Neural cell (in vitro differentiated cells): Measurements from ENCODE around the gene KREMEN1. TPM values are rescaled to one million over a fixed set of nuclear protein-coding genes. Genes with fewer than 3 reads are reported as not detected.

ENCODE experiments used
- H2AFZ ChIP-seq: fragments of 200-600, 300-800 bp; sonication (generic), shearing (Covaris generic); 2 replicates; pipeline ENCODE4 v1.6.0; 2014; ENCODE audit warnings: low read depth, mild to moderate bottlenecking, antibody characterized with exemption, low read length, moderate library complexity
- H3F3A ChIP-seq: fragments of 200-600 bp; shearing (Covaris generic); 2 replicates; pipeline ENCODE4 v1.6.1; 2016; ENCODE audit warnings: mild to moderate bottlenecking, moderate library complexity, mixed read lengths, antibody characterized with exemption, low read length; ENCODE audit not compliant: insufficient read depth, poor library complexity, severe bottlenecking
- H3K27ac ChIP-seq: fragments of 200-600, 300-800 bp; sonication (generic), shearing (Covaris generic); 2 replicates; pipeline ENCODE4 v1.5.1; 2014; ENCODE audit warnings: mild to moderate bottlenecking, low read length, moderate library complexity
- H3K27me3 ChIP-seq: fragments of 300-800, 200-600 bp; sonication (generic), shearing (Covaris generic); 2 replicates; pipeline ENCODE4 v1.6.0; 2014; ENCODE audit warnings: mild to moderate bottlenecking, low read depth, low read length, moderate library complexity; ENCODE audit not compliant: insufficient read depth
- H3K36me3 ChIP-seq: fragments of 300-800, 200-600 bp; sonication (generic), shearing (Covaris generic); 2 replicates; pipeline ENCODE4 v1.5.1; 2014; ENCODE audit warnings: mild to moderate bottlenecking, antibody characterized with exemption, low read length, moderate library complexity; ENCODE audit not compliant: insufficient read depth
- H3K4me2 ChIP-seq: fragments of 300-800, 200-600 bp; sonication (generic), shearing (Covaris generic); 2 replicates; pipeline ENCODE4 v1.6.0; 2014; ENCODE audit warnings: mild to moderate bottlenecking, low read length
- H3K4me3 ChIP-seq: fragments of 300-800, 200-600 bp; sonication (generic), shearing (Covaris generic); 2 replicates; pipeline ENCODE4 v1.5.1; 2014; ENCODE audit warnings: mild to moderate bottlenecking, low read length, moderate library complexity
- H3K79me2 ChIP-seq: fragments of 200-600 bp; shearing (Covaris generic); replicated peaks from 2 replicates; pipeline ENCODE4 v1.6.0; 2014; ENCODE audit warnings: mild to moderate bottlenecking, low read length, moderate library complexity; ENCODE audit not compliant: insufficient read depth
- H3K9ac ChIP-seq: fragments of 300-800, 200-600 bp; sonication (generic), shearing (Covaris generic); 2 replicates; pipeline ENCODE4 v1.6.1; 2016; ENCODE audit warnings: mild to moderate bottlenecking, low read length, mixed read lengths
- H3K9me2 ChIP-seq: fragments of 200-600 bp; shearing (Covaris generic); 2 replicates; pipeline ENCODE4 v1.6.1; 2016; ENCODE audit warnings: mild to moderate bottlenecking, low read length, mixed read lengths; ENCODE audit not compliant: insufficient read depth
- H3K9me3 ChIP-seq: fragments of 200-600, 300-800 bp; sonication (generic), shearing (Covaris generic); 2 replicates; pipeline ENCODE4 v1.6.1; 2016; ENCODE audit warnings: mild to moderate bottlenecking, mixed run types, low read length, moderate library complexity, mixed read lengths
- H4K20me1 ChIP-seq: fragments of 200-600 bp; shearing (Covaris generic); 2 replicates; pipeline ENCODE4 v1.6.1; 2016; ENCODE audit warnings: mild to moderate bottlenecking, mixed run types; ENCODE audit not compliant: insufficient read depth
- EP300 ChIP-seq: fragments of 450-650 bp; conservative IDR thresholded peaks from 2 replicates; pipeline ENCODE4 v1.6.1; 2014; ENCODE audit warnings: antibody characterized with exemption, mild to moderate bottlenecking, moderate library complexity; ENCODE audit not compliant: poor library complexity, severe bottlenecking
- EZH2 ChIP-seq: fragments of 200-600, 300-800 bp; shearing (Covaris generic), sonication (generic); IDR thresholded peaks from 2 replicates; pipeline ENCODE4 v1.6.1; 2014; ENCODE audit warnings: antibody characterized with exemption, low read length, borderline replicate concordance, mild to moderate bottlenecking; ENCODE audit not compliant: insufficient read depth, poor library complexity, severe bottlenecking
- MXI1 ChIP-seq: fragments of 450-650 bp; conservative IDR thresholded peaks from 2 replicates; pipeline ENCODE4 v1.6.1; 2014; ENCODE audit warnings: antibody characterized with exemption, mild to moderate bottlenecking; ENCODE audit not compliant: poor library complexity, severe bottlenecking
- POLR2AphosphoS5 ChIP-seq: IDR thresholded peaks from 2 replicates; pipeline ENCODE4 v1.6.1; 2012
- RAD21 ChIP-seq: fragments of 450-650 bp; conservative IDR thresholded peaks from 2 replicates; pipeline ENCODE4 v1.6.1; 2014; ENCODE audit warnings: antibody characterized with exemption, mild to moderate bottlenecking, moderate library complexity
- SMC3 ChIP-seq: fragments of 450-650 bp; conservative IDR thresholded peaks from 2 replicates; pipeline ENCODE4 v1.6.1; 2014; ENCODE audit warnings: antibody characterized with exemption, mild to moderate bottlenecking, moderate library complexity; ENCODE audit not compliant: poor library complexity
- TAF1 ChIP-seq: IDR thresholded peaks from 2 replicates; pipeline ENCODE4 v1.6.1; 2012; ENCODE audit warnings: low read depth
- polyA plus RNA-seq: library from polyadenylated mRNA; depleted of rRNA; stranded (reverse); fragments of >200 nt; gene quantifications from 2 replicates; pipeline ENCODE4 v1.2.3, GENCODE V29; 2014
- TF ChIP-seq, protein P1 (sequence below): IDR thresholded peaks from 2 replicates; pipeline ENCODE4 v1.6.1; 2012; ENCODE audit warnings: borderline replicate concordance
- TF ChIP-seq, protein P2 (sequence below): fragments of 450-650 bp; IDR thresholded peaks from 2 replicates; pipeline ENCODE4 v1.5.1; 2014; ENCODE audit warnings: antibody characterized with exemption, mild to moderate bottlenecking, moderate library complexity; ENCODE audit not compliant: poor library complexity, severe bottlenecking

Gene KREMEN1
- polyA plus RNA-seq, 1 donor from 2014 or later: 3.3 TPM

- Histone ChIP-seq H3K36me3 (no peaks in the 10 kb centered on the region), H3K27ac (no peak overlapping the region), H3K4me2 (no peak overlapping the region), H3K9me2 (no peaks in the 10 kb centered on the region), H3K27me3 (no peaks in the 10 kb centered on the region), H3K9me3 (no peaks in the 10 kb centered on the region), H3K79me2 (no peaks in the 10 kb centered on the region), H4K20me1 (no peaks in the 10 kb centered on the region), H2AFZ (no peak overlapping the region), H3K4me3 (no peak overlapping the region), H3K9ac (no peak overlapping the region), H3F3A (no peaks in the 10 kb centered on the region)
- TF ChIP-seq EP300 (no peak), POLR2AphosphoS5 (no peak), TAF1 (no peak), MXI1 (no peak), EZH2 (no peak), RAD21 (no peak), SMC3 (no peak)
- TF ChIP-seq, protein P1, sequence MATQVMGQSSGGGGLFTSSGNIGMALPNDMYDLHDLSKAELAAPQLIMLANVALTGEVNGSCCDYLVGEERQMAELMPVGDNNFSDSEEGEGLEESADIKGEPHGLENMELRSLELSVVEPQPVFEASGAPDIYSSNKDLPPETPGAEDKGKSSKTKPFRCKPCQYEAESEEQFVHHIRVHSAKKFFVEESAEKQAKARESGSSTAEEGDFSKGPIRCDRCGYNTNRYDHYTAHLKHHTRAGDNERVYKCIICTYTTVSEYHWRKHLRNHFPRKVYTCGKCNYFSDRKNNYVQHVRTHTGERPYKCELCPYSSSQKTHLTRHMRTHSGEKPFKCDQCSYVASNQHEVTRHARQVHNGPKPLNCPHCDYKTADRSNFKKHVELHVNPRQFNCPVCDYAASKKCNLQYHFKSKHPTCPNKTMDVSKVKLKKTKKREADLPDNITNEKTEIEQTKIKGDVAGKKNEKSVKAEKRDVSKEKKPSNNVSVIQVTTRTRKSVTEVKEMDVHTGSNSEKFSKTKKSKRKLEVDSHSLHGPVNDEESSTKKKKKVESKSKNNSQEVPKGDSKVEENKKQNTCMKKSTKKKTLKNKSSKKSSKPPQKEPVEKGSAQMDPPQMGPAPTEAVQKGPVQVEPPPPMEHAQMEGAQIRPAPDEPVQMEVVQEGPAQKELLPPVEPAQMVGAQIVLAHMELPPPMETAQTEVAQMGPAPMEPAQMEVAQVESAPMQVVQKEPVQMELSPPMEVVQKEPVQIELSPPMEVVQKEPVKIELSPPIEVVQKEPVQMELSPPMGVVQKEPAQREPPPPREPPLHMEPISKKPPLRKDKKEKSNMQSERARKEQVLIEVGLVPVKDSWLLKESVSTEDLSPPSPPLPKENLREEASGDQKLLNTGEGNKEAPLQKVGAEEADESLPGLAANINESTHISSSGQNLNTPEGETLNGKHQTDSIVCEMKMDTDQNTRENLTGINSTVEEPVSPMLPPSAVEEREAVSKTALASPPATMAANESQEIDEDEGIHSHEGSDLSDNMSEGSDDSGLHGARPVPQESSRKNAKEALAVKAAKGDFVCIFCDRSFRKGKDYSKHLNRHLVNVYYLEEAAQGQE: no peak
- TF ChIP-seq, protein P2, sequence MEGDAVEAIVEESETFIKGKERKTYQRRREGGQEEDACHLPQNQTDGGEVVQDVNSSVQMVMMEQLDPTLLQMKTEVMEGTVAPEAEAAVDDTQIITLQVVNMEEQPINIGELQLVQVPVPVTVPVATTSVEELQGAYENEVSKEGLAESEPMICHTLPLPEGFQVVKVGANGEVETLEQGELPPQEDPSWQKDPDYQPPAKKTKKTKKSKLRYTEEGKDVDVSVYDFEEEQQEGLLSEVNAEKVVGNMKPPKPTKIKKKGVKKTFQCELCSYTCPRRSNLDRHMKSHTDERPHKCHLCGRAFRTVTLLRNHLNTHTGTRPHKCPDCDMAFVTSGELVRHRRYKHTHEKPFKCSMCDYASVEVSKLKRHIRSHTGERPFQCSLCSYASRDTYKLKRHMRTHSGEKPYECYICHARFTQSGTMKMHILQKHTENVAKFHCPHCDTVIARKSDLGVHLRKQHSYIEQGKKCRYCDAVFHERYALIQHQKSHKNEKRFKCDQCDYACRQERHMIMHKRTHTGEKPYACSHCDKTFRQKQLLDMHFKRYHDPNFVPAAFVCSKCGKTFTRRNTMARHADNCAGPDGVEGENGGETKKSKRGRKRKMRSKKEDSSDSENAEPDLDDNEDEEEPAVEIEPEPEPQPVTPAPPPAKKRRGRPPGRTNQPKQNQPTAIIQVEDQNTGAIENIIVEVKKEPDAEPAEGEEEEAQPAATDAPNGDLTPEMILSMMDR: no peak
These were observed 75.2 kb downstream of the KREMEN1 start for GRCh38 chr22:29148036-29148435.

DNA sequence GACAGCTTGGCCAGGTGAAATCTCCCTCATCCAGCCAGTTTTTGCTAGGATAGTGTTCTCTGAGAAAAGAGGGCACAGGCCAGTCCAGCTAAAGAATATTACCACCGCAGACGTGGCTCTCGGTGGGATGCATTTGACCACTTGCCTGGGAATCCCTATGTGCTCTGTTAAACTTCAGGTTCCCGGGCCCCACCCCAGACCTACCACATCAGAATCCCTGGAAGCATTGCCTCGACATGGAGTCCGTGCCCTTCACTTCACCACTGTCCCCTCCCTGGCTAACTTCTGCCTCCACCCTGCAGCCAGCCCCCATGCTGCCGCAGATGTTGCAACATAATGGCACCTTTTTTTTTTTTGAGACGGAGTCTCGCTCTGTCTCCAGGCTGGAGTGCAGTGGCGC lies 76.0 kb downstream of the KREMEN1 start:
- no peaks in the 10 kb centered on the region for H3K9me3 ChIP-seq
- no peak overlapping the region for H2AFZ ChIP-seq
- H3K79me2 ChIP-seq: no peaks in the 10 kb centered on the region
- H3K4me3 ChIP-seq: no peak overlapping the region
- no peak overlapping the region for H3K9ac ChIP-seq
- H3K27me3 ChIP-seq: no peaks in the 10 kb centered on the region
- no peaks in the 10 kb centered on the region for H3K9me2 ChIP-seq
- H3K4me2 ChIP-seq: no peak overlapping the region
- H3K27ac ChIP-seq: no peak overlapping the region
- no peaks in the 10 kb centered on the region for H4K20me1 ChIP-seq
- no peaks in the 10 kb centered on the region for H3K36me3 ChIP-seq
- H3F3A ChIP-seq: no peaks in the 10 kb centered on the region
- TF ChIP-seq, protein P1: no peak
- no peak for TF ChIP-seq RAD21
- TF ChIP-seq MXI1: no peak
- TF ChIP-seq POLR2AphosphoS5: no peak
- TF ChIP-seq, protein P2: no peak
